Gastroesophageal sphincter (tissue), 3 donors: Measurements from ENCODE around the gene MPO.

Source experiments
- EP300 ChIP-seq: sonication (generic); formaldehyde crosslinking; IDR thresholded peaks from one replicate; pipeline ENCODE4 v1.6.1; 2017; ENCODE audit warnings: antibody characterized with exemption, mild to moderate bottlenecking
- POLR2A ChIP-seq, 2 donors: fragments of 450-650 bp; IDR thresholded peaks; one replicate each; pipeline ENCODE4 v1.6.1; 2017; ENCODE audit warnings: antibody characterized with exemption in 2 of 2, mild to moderate bottlenecking in 2 of 2, moderate library complexity in 1 of 2
- TF ChIP-seq, protein P1 (sequence below), 4 experiments: fragments of 200-600 bp in 2 of 4; fragments of 450-650 bp in 2 of 4; sonication (generic) in 1 of 4; IDR thresholded peaks; one replicate each; pipeline ENCODE4 v1.5.1; 2017 to 2019; ENCODE audit warnings: antibody characterized with exemption in 4 of 4, mild to moderate bottlenecking in 2 of 4, moderate library complexity in 2 of 4

DNA sequence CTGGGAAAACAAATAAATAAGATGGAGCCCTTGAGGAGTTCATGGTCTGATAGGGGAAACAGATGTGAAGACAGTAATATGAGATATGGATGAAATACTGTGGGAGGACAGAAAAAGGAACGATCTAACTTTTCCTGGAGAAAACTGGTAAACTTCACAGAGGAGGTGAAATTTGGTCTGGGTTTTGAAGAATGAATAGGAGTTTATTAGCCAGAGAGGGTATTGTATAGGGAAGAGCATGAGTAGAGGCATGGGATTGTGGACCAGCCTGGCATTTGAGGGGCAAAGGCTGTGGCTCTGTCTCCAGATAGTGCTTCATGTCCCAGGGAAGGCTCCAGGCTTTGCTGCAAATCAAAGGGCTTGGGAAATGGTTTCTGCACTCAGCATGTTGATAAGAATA lies 40.7 kb downstream of the MPO start:
- TF ChIP-seq EP300 = no peak
- TF ChIP-seq, protein P1, sequence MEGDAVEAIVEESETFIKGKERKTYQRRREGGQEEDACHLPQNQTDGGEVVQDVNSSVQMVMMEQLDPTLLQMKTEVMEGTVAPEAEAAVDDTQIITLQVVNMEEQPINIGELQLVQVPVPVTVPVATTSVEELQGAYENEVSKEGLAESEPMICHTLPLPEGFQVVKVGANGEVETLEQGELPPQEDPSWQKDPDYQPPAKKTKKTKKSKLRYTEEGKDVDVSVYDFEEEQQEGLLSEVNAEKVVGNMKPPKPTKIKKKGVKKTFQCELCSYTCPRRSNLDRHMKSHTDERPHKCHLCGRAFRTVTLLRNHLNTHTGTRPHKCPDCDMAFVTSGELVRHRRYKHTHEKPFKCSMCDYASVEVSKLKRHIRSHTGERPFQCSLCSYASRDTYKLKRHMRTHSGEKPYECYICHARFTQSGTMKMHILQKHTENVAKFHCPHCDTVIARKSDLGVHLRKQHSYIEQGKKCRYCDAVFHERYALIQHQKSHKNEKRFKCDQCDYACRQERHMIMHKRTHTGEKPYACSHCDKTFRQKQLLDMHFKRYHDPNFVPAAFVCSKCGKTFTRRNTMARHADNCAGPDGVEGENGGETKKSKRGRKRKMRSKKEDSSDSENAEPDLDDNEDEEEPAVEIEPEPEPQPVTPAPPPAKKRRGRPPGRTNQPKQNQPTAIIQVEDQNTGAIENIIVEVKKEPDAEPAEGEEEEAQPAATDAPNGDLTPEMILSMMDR (IDR thresholded peaks at IDR 0.05) = no peak
- no peak for TF ChIP-seq POLR2A (IDR thresholded peaks at IDR 0.05)
